ENCODE results near the gene GATAD2A. TPM values are rescaled to one million over a fixed set of nuclear protein-coding genes. Genes with fewer than 3 reads are reported as not detected.
A peak's percentile ranks its signal among the peaks of the same experiment; 100 is the strongest.

The GATAD2A gene
- total and polyA plus RNA-seq, 9 of the 15 experiments (the other 6 are each of a cell fraction or from before 2014, with no cell fraction given) = 2.4 to 226 (median 44.2) TPM

DNA sequence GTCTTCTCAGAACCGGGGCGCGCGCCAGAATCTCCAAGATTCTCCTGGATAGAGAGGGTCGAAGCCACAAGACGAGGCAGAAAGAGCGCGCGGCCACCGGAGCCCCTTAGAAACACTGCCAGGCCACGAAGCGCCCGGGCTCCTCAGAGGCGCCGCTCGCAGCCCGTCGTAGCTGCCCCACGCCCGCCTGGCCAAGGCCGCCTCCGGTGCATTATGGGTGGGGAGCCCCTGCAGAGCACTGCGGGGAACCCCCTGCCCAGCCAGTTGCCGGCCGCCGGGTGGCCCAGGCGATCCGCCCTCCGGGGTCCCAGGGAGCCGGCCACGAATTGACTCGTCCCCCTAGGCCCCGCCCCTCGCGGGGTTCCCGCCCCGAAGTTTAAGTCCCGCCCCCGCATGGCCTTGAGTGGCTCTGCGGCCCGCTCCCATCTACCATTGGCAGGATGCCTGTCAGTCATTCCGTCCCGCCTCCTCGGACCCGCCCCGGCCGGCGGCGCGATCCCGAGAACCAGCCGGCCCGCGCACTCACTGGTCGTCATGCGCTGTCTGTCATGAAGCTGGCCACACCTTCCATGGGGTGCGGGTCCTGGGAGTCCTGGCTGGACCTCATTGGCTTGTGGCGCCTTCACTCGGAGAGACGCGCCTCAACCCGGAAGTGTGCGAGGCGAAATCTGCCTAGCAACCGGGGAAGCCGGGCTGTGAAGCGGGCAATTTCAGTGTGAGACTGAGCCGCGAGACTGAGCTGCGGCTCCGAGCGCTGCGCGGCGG lies 20.2 kb upstream of the GATAD2A start (continued):
- TF ChIP-seq ATF7 (IDR thresholded peaks at IDR 0.05) (peak; percentile 89), CC2D1A (IDR thresholded peaks at IDR 0.05) (no peak), MED1 (CRISPR knock-in tag; IDR thresholded peaks at IDR 0.05; ENCODE audit: borderline replicate concordance) (no peak), KDM5B (IDR thresholded peaks at IDR 0.05; ENCODE audit: insufficient replicate concordance, low read depth, low read length) (peak; percentile 93), ZNF518B (CRISPR knock-in tag; IDR thresholded peaks at IDR 0.05) (no peak), MYC (IDR thresholded peaks at IDR 0.05; ENCODE audit: low read depth, low read length) (peak; percentile 70; the same call in 1 of the 2 replicates), MYC (CRISPR knock-in tag; IDR thresholded peaks at IDR 0.05; ENCODE audit: borderline replicate concordance, low read depth) (0 out of 2 replicates have a peak, but pooled peaks have one; percentile 60), ZNF75A (CRISPR knock-in tag; IDR thresholded peaks at IDR 0.05) (no peak), KLF6 (CRISPR knock-in tag; IDR thresholded peaks at IDR 0.05; ENCODE audit: borderline replicate concordance) (peak; percentile 71; the same call in 1 of the 2 replicates), ZNF280B (CRISPR knock-in tag; IDR thresholded peaks at IDR 0.05) (no peak), FOXP4 (CRISPR knock-in tag; IDR thresholded peaks at IDR 0.05; ENCODE audit: borderline replicate concordance) (no peak), ZNF124 (CRISPR knock-in tag; IDR thresholded peaks at IDR 0.05) (no peak), CCNT2 (IDR thresholded peaks at IDR 0.05; ENCODE audit: borderline replicate concordance, extremely low read depth, insufficient read length, low read depth, low read length) (peak; percentile 66), MEF2D (tag; conservative IDR thresholded peaks at IDR 0.05; ENCODE audit: low read depth) (0 out of 2 replicates have a peak, but pooled peaks have one; percentile 29), ZNF263 (CRISPR knock-in tag; IDR thresholded peaks at IDR 0.05; ENCODE audit: borderline replicate concordance) (no peak), POLR3G (IDR thresholded peaks at IDR 0.05; ENCODE audit: extremely low read depth, insufficient read length, insufficient replicate concordance) (no peak), CBX3 (IDR thresholded peaks at IDR 0.05; ENCODE audit: borderline replicate concordance in 1 of 2, low read length in 2 of 2) (no peak), POLR2B (IDR thresholded peaks at IDR 0.05; ENCODE audit: low read depth, partially characterized antibody) (peak; percentile 80), TFAP4 (CRISPR knock-in tag; IDR thresholded peaks at IDR 0.05; ENCODE audit: borderline replicate concordance) (peak; percentile 85)
